Activated gamma-delta T cell (primary cell): ENCODE data around the gene VWCE.
"Not testable (repeated sequence)": the region's sequence is repeated elsewhere in the genome, so short reads cannot be mapped to it uniquely, and the experiment has no call there.

ENCODE experiments used
- DNase-seq: peaks from one replicate; lab custom pipeline; 2025; lab: John Stamatoyannopoulos, UW

Gene VWCE

DNA sequence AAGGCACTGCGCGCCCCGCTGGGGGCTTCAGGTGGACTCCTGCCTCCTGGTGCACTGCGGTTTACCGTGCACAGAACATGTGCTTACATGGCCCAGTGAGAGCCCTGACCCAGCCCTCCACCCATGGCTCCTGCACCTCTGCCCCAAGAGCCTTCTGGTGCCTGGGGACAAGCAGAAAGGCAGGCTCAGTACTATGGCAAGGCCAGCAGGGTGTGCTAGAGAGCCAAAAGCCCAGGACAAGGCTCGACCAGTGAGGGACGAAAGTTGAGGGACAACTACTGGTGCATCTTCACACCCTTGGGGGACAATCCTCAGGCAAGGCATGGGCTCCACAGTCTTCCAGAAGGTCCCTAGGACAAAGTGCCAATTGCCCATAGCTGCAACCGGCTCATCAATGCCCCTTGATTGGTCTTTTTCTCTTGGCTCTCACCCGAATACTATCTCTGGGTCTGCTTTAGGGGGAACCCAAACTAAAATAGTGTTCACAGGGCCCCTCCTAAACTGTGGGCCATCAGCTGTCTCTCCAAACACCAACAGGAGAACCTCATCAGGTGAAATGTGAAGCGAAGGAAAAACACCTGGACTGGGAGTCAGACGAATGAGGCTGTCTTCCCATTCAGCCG lies 40.6 kb downstream of the VWCE start:
- no peak for DNase-seq

DNA sequence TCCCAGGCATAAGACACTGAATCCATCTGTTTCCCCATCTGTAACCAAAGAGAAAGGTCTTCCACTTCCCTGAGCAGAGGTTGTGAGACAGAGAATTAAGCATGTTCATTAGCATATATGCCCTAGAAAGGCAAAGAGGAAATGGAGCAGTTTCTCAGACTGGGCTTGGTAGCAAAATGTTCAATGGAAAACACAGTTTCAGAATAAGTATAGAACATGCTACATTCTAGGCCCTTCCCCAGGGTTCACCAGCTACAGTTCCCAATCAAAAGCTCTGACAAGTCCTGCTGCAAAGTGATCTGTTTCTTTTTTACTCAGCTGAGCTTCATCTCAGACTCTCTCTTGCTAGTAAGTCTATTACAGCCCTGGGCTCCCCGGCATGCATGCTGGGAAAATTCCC lies 42.8 kb downstream of the VWCE start:
- not testable (repeated sequence) for DNase-seq

DNA sequence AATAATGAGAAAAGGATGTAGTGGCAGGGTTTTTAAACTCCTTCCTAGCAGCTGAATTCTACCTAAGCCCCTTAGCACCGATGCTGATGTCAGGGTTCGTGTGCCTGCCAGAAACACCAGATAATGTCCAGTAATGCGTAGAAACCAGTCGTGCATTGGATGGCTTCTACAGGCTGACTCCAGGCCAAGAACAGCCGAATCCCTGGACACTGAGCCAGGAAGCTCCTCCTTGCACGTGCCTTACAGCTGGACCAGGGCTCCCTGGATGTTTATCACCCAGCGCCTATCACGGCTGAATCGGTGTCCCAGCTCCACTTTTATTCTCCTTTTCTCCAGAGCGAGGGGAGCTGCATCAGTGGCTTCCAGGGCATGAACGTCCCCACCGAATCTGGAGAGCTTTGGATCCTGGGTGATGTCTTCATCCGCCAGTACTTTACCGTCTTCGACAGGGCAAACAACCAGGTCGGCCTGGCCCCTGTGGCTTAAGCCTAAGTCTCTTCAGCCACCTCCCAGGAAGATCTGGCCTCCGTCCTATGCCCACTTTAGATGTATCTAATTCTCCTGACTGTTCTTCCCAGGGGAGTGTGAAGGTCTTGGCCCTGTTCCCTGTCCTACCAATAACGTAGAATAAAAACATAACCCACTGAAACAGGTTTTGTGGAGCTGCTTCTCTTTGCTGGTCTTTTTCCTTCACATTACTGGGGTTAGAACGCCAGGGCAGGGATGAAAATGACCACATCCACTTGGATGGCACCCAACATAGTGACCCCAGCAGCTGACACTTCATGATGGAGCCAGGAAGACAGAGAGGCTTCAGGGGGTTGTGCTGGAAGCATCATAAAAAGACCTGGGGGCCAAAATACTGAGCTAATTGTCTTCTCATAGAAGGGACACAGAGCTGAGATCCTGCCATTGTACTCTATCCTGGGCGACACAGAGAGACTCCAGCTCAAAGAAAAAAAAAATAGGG lies 44.0 kb downstream of the VWCE start:
- DNase-seq, result not testable (repeated sequence)

DNA sequence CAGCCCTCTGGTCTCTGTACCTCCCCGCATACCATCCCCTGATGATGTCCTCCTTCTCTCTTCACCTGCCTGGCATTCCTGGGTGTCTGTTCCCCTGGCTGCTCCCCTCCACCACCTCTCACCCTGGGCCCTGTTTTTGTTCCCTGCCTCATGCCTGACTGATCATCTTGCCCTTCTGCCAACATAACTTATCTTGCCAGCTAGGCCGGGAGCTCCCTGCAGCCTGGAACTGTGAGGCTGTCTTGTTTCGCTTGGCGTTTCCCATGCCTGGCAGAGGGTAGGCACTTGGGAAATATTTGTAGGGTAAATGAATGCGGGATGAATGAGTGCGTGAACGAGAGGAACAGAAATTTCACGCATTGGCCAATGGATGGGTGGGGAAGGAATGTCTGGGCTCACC lies 45.9 kb downstream of the VWCE start:
- DNase-seq, result not testable (repeated sequence)

DNA sequence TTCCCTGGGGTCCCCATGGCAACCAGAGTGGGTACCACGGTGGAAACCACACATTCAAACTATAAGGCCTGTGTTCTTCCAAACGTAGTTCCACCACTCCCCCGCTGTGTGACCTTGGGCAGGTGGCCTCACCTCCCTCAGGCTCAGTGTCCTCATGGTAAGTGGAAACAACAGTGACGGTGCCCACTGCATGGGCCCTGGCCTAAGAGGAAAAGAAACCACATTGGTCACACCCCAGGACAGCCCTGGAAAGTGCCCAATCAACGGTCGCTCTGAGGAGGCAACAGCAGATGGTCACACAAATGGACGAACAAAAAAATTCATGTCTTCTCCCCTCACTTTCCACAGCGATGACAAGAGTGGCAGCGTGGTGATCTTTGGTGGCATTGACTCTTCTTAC lies 47.0 kb downstream of the VWCE start:
- DNase-seq, result not testable (repeated sequence)

DNA sequence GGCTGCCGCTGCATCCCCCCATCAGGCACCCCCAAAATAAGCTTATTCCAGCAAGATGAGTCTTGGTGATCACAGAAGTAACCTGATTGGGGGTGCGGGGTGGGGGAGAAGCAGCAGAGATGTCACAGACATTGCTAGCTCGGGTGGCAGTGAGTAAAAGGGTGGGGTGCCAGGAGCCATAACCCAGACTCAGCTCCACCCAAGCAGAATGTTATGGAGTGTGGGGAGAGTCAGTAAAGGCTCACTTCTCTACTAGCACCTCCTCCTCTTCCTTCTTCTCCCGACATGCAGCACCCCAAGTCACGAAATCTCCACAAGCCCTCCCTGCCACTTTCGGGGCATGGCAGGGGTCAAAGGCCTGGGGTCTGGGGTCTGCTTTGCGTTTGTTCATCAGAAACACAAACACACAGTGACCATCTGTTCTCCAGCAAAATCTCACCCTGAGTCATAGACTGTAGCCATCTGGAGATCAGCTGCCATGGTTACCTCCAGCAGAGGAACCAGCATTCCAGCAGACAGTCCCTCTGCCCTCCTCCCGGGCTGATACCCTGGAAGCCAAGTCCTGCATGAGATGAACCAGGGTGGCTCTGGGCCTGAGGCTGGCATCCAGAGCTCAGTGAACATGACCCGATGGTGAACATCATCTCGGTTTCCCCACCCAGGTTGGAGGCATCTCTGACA lies 49.7 kb downstream of the VWCE start:
- not testable (repeated sequence) for DNase-seq

DNA sequence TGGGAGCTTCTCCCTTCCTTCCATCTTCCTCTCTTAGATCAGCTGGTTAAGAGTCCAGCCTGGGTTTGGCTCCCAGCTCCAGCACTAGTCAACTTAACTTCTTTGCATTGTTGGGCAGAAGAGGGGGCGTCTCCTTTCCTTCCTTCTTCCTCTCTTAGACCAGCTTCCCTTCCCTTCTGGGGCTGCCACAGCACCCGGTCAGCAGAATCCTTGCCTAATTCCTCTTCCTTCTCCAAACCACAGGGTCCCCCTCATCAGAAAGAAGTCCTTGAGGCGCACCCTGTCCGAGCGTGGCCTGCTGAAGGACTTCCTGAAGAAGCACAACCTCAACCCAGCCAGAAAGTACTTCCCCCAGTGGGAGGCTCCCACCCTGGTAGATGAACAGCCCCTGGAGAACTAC lies 53.6 kb downstream of the VWCE start:
- not testable (repeated sequence) for DNase-seq

DNA sequence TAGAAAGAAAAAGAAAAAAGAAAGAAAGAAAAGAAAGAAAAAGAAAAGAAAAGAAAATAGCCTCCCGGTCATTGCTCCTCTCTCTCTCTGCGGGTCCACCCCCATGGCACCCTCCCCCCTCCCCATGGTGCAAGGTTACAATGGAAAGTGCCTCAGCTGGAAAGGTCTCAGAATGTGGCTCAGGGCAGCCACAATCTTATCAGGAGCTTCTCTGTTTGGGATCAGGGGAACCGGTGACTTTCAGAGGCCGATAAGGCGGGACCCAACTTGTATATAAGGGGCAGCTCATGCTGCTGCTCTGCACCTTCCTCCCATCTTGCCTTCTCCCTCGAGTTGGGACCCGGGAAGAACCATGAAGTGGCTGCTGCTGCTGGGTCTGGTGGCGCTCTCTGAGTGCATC lies 54.2 kb downstream of the VWCE start, which contains the start of gene PGA5:
TSS of gene PGA5 (plus strand) at position 301 of the 400 bp plus-strand sequence. CDS start at position 353, 52 bp downstream.
- not testable (repeated sequence) for DNase-seq

DNA sequence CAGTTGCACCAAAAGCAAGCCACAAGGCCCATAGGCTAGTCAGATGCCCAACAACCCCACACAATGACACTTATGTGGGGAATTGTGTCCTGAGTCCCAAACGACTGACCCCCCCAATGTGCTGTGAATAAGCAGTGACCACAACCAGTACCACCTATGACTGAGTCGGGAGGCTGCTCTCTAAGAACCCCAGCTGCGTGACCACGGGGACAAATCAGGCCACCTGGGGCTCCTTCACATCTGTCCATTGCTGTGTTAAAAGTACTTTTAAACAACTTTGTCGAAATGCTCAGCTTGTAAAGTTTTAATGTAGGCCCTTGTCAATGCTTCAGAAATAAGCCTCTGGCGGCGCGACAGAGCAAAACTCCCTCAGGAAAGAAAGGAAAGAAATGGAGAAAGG lies 54.8 kb downstream of the VWCE start:
- DNase-seq, result not testable (repeated sequence)

DNA sequence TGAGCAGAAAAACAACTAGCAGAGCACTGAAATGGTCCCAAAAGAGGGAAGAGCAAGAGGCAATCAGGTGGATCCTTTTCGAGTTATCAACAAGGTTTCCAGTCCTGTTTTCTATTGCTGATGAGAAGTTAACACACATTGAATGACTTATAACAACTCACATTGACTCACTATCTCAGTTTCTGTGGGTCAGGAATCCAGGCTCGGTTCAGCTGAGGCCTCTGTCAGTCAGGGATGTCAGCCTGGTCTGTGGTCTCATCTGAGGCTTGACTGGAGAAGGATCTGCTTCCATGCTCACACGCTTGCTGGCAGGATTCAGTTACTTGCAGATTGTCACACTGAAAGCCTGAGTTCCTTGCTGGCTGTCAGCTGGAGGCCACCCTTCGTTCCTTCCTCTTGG lies 58.0 kb downstream of the VWCE start:
- DNase-seq, result not testable (repeated sequence)

DNA sequence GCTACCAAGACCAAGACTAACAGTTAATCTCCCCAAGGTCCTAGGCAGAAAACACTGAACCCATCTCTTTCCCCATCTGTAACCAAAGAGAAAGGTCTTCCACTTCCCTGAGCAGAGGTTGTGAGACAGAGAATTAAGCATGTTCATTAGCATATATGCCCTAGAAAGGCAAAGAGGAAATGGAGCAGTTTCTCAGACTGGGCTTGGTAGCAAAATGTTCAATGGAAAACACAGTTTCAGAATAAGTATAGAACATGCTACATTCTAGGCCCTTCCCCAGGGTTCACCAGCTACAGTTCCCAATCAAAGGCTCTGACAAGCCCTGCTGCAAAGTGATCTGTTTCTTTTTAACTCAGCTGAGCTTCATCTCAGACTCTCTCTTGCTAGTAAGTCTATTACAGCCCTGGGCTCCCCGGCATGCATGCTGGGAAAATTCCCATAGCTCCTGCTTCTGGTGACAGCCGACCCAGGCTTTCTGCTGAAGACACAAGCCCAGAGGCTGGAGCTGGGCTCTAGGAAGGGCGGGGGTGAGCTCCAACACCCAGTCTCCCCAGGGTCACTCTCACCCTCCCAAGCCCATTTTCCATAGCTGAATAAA lies 62.5 kb downstream of the VWCE start:
- DNase-seq, result not testable (repeated sequence)

DNA sequence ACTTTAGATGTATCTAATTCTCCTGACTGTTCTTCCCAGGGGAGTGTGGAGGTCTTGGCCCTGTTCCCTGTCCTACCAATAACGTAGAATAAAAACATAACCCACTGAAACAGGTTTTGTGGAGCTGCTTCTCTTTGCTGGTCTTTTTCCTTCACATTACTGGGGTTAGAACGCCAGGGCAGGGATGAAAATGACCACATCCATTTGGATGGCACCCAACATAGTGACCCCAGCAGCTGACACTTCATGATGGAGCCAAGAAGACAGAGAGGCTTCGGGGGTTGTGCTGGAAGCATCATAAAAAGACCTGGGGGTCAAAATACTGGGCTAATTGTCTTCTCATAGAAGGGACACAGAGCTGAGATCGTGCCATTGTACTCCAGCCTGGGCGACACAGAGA lies 63.5 kb downstream of the VWCE start:
- not testable (repeated sequence) for DNase-seq

DNA sequence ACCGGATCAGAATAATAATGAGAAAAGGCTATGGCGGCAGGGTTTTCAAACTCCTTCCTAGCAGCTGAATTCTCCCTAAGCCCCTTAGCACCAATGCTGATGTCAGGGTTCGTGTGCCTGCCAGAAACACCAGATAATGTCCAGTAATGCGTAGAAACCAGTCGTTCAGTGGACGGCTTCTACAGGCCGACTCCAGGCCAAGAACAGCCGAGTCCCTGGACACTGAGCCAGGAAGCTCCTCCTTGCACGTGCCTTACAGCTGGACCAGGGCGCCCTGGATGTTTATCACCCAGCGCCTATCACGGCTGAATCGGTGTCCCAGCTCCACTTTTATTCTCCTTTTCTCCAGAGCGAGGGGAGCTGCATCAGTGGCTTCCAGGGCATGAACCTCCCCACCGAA lies 64.1 kb downstream of the VWCE start:
- not testable (repeated sequence) for DNase-seq

DNA sequence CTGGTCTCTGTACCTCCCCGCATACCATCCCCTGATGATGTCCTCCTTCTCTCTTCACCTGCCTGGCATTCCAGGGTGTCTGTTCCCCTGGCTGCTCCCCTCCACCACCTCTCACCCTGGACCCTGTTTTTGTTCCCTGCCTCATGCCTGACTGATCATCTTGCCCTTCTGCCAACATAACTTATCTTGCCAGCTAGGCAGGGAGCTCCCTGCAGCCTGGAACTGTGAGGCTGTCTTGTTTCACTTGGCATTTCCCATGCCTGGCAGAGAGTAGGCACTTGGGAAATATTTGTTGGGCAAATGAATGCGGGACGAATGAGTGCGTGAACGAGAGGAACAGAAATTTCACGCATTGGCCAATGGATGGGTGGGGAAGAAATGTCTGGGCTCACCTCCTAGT lies 65.7 kb downstream of the VWCE start:
- not testable (repeated sequence) for DNase-seq

DNA sequence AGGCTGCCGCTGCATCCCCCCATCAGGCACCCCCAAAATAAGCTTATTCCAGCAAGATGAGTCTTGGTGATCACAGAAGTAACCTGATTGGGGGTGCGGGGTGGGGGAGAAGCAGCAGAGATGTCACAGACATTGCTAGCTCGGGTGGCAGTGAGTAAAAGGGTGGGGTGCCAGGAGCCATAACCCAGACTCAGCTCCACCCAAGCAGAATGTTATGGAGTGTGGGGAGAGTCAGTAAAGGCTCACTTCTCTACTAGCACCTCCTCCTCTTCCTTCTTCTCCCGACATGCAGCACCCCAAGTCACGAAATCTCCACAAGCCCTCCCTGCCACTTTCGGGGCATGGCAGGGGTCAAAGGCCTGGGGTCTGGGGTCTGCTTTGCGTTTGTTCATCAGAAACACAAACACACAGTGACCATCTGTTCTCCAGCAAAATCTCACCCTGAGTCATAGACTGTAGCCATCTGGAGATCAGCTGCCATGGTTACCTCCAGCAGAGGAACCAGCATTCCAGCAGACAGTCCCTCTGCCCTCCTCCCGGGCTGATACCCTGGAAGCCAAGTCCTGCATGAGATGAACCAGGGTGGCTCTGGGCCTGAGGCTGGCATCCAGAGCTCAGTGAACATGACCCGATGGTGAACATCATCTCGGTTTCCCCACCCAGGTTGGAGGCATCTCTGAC lies 68.5 kb downstream of the VWCE start:
- not testable (repeated sequence) for DNase-seq

DNA sequence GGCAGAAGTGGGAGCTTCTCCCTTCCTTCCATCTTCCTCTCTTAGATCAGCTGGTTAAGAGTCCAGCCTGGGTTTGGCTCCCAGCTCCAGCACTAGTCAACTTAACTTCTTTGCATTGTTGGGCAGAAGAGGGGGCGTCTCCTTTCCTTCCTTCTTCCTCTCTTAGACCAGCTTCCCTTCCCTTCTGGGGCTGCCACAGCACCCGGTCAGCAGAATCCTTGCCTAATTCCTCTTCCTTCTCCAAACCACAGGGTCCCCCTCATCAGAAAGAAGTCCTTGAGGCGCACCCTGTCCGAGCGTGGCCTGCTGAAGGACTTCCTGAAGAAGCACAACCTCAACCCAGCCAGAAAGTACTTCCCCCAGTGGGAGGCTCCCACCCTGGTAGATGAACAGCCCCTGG lies 72.4 kb downstream of the VWCE start:
- not testable (repeated sequence) for DNase-seq

DNA sequence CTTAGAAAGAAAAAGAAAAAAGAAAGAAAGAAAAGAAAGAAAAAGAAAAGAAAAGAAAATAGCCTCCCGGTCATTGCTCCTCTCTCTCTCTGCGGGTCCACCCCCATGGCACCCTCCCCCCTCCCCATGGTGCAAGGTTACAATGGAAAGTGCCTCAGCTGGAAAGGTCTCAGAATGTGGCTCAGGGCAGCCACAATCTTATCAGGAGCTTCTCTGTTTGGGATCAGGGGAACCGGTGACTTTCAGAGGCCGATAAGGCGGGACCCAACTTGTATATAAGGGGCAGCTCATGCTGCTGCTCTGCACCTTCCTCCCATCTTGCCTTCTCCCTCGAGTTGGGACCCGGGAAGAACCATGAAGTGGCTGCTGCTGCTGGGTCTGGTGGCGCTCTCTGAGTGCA lies 73.1 kb downstream of the VWCE start, which contains the start of gene PGA4:
TSS of gene PGA4 (plus strand) at position 301 of the 400 bp plus-strand sequence. CDS start at position 355, 54 bp downstream.
- not testable (repeated sequence) for DNase-seq

DNA sequence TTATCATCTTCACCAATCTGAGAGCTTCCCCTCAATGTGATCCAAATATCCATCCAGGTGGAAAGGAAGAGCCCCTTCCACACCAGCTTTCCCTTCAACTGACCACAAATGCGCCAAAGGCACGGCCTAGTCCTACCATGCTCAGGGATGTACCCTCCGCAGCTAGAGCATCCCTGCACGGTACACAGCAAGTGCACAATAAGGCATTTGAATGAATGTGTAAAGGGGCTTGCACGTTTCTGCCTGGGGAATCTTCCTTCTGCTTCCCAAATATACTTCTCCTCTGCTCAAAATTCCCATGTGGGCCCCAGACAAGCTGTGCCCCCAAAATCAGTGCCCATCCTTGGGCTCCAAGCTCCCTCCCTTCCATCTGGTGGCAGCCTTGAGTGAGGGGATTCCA lies 76.1 kb downstream of the VWCE start:
- DNase-seq, result not testable (repeated sequence)

DNA sequence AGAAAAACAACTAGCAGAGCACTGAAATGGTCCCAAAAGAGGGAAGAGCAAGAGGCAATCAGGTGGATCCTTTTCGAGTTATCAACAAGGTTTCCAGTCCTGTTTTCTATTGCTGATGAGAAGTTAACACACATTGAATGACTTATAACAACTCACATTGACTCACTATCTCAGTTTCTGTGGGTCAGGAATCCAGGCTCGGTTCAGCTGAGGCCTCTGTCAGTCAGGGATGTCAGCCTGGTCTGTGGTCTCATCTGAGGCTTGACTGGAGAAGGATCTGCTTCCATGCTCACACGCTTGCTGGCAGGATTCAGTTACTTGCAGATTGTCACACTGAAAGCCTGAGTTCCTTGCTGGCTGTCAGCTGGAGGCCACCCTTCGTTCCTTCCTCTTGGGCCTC lies 76.8 kb downstream of the VWCE start:
- DNase-seq, result not testable (repeated sequence)

DNA sequence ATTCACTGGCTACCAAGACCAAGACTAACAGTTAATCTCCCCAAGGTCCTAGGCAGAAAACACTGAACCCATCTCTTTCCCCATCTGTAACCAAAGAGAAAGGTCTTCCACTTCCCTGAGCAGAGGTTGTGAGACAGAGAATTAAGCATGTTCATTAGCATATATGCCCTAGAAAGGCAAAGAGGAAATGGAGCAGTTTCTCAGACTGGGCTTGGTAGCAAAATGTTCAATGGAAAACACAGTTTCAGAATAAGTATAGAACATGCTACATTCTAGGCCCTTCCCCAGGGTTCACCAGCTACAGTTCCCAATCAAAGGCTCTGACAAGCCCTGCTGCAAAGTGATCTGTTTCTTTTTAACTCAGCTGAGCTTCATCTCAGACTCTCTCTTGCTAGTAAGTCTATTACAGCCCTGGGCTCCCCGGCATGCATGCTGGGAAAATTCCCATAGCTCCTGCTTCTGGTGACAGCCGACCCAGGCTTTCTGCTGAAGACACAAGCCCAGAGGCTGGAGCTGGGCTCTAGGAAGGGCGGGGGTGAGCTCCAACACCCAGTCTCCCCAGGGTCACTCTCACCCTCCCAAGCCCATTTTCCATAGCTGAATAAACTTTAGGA lies 81.3 kb downstream of the VWCE start:
- DNase-seq, result not testable (repeated sequence)

DNA sequence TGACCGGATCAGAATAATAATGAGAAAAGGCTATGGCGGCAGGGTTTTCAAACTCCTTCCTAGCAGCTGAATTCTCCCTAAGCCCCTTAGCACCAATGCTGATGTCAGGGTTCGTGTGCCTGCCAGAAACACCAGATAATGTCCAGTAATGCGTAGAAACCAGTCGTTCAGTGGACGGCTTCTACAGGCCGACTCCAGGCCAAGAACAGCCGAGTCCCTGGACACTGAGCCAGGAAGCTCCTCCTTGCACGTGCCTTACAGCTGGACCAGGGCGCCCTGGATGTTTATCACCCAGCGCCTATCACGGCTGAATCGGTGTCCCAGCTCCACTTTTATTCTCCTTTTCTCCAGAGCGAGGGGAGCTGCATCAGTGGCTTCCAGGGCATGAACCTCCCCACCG lies 82.9 kb downstream of the VWCE start:
- DNase-seq, result not testable (repeated sequence)
